Stomach (tissue), 9 donors: ENCODE results near the gene OBP2B. TPM values are rescaled to one million over a fixed set of nuclear protein-coding genes. Genes with fewer than 3 reads are reported as not detected.
"Not testable (repeated sequence)": the region's sequence is repeated elsewhere in the genome, so short reads cannot be mapped to it uniquely, and the experiment has no call there.

ENCODE experiments used
- DNase-seq, 2 donors: peaks; one replicate each; pipeline versions ENCODE4 v3.0.0 to v3.0.0-alpha.2; 2013 to 2019
- H3K27ac ChIP-seq, 5 donors: fragments of 200-600 bp in 4 of 5; sonication (generic) in 4 of 5; one replicate each; pipeline ENCODE4 v1.5.1; 2013 to 2019; ENCODE audit warnings: mild to moderate bottlenecking in 1 of 5, moderate library complexity in 1 of 5
- H3K27me3 ChIP-seq, 3 donors: fragments of 200-600 bp; sonication (generic); one replicate each; pipeline ENCODE4 v1.5.1; 2017 to 2019; ENCODE audit warnings: mixed run types in 1 of 3
- H3K36me3 ChIP-seq, 4 donors: fragments of 200-600 bp; sonication (generic); 1 replicate in 3 of 4; 2 replicates in 1 of 4; pipeline ENCODE4 v1.5.1; 2016 to 2019
- H3K4me1 ChIP-seq, 4 donors: fragments of 200-600 bp; sonication (generic); one replicate each; pipeline ENCODE4 v1.5.1; 2016 to 2019
- H3K4me3 ChIP-seq, 4 donors: fragments of 200-600 bp; sonication (generic) in 3 of 4; one replicate each; pipeline ENCODE4 v1.5.1; 2016 to 2019; ENCODE audit warnings: mild to moderate bottlenecking in 1 of 4
- H3K9me3 ChIP-seq, 4 donors: fragments of 200-600 bp; sonication (generic); one replicate each; pipeline ENCODE4 v1.5.1; 2016 to 2019
- CTCF ChIP-seq, 7 experiments: fragments of 450-650 bp in 4 of 7; fragments of 200-600 bp in 3 of 7; sonication (generic) in 3 of 7; IDR thresholded peaks; one replicate each; pipeline ENCODE4 v1.5.1; 2016 to 2019; ENCODE audit warnings: antibody characterized with exemption in 7 of 7, control low read depth in 2 of 7, mild to moderate bottlenecking in 1 of 7
- EP300 ChIP-seq: sonication (generic); formaldehyde crosslinking; IDR thresholded peaks from one replicate; pipeline ENCODE4 v1.6.1; 2017; ENCODE audit warnings: antibody characterized with exemption
- POLR2A ChIP-seq, 4 donors: fragments of 450-650 bp; IDR thresholded peaks; one replicate each; pipeline ENCODE4 v1.6.1; 2016; ENCODE audit warnings: antibody characterized with exemption in 4 of 4, control low read depth in 2 of 4, mild to moderate bottlenecking in 1 of 4, moderate library complexity in 1 of 4
- POLR2AphosphoS5 ChIP-seq, 3 donors: sonication (generic); formaldehyde crosslinking; IDR thresholded peaks; one replicate each; pipeline ENCODE4 v1.6.1; 2016; ENCODE audit warnings: antibody characterized with exemption in 3 of 3
- WGBS, 5 donors: extraction: QIAGEN DNeasy Blood & Tissue Kit in 3 of 5; methylation state at CpG; one replicate each; pipeline versions ENCODE4 v1.1.5 to v1.1.7; 2013 to 2018; 5-methylcytosine and 5-hydroxymethylcytosine counted together
- intact Hi-C: fragments of 100-400 bp; cut with DNase I; formaldehyde crosslinking; loops from one replicate; pipeline ENCODE4 v1.15.1; 2023; ENCODE audit warnings: low total_unique reads
- polyA plus RNA-seq, 3 donors: library from polyadenylated mRNA; stranded (reverse); fragments of 200-250 nt; gene quantifications; one replicate each; pipeline ENCODE4 v1.2.3, GENCODE V29; 2013
- total RNA-seq, 5 donors: library from RNA; depleted of rRNA; stranded (reverse); fragments of >200 nt; gene quantifications; one replicate each; pipeline versions ENCODE4 v1.1.0 to v1.2.3, GENCODE V29; 2014 to 2016
- donor health status: healthy with polysubstance abuse.
- donor health status: Bipolar disorder and iron deficiency.
- donor health status: healthy.

Gene OBP2B
- total and polyA plus RNA-seq, 8 donors, result not detected

- Histone ChIP-seq H3K27me3 (peaks cover 0 to 48% (median 0%) of the 10 kb centered on the region in 3 donors), H3K4me3 (no peak overlapping the region), H3K9me3 (no peaks in the 10 kb centered on the region), H3K36me3 (no peaks in the 10 kb centered on the region), H3K4me1 (no peaks in the 10 kb centered on the region), H3K27ac (no peak overlapping the region)
- 80 to 90% (median 87%) methylated on average over 11 of the region's 11 CpGs for WGBS, 5 donors
- TF ChIP-seq CTCF (IDR thresholded peaks at IDR 0.05) (no peak), POLR2AphosphoS5 (IDR thresholded peaks at IDR 0.05) (no peak), EP300 (no peak), POLR2A (IDR thresholded peaks at IDR 0.05) (no peak)
- DNase-seq, result peak in 1 of 2 donors; percentile 11
- intact Hi-C loops, result no loop called here
Measured at GRCh38 chr9:133227242-133227860, 18.3 kb upstream of the OBP2B start.

GRCh38 chr9:133226219-133227171 lies 17.4 kb upstream of the OBP2B start:
- Histone ChIP-seq H3K27me3 (peaks cover 0 to 48% (median 0%) of the 10 kb centered on the region in 3 donors), H3K4me3 (no peak overlapping the region), H3K36me3 (no peaks in the 10 kb centered on the region), H3K27ac (no peak overlapping the region), H3K9me3 (no peaks in the 10 kb centered on the region), H3K4me1 (no peaks in the 10 kb centered on the region)
- intact Hi-C loops, result no loop called here
- no peak for TF ChIP-seq CTCF (IDR thresholded peaks at IDR 0.05)
- no peak for TF ChIP-seq POLR2AphosphoS5 (IDR thresholded peaks at IDR 0.05)
- TF ChIP-seq EP300, result no peak
- DNase-seq, result peak in 1 of 2 donors; percentile 13
- 69 to 77% (median 74%) methylated on average over 16 to 25 of the region's 25 CpGs for WGBS, 5 donors

GRCh38 chr9:133225171-133226011 lies 16.3 kb upstream of the OBP2B start:
- Histone ChIP-seq H3K36me3 (no peaks in the 10 kb centered on the region), H3K27me3 (peaks cover 0 to 56% (median 0%) of the 10 kb centered on the region in 3 donors), H3K4me1 (no peaks in the 10 kb centered on the region), H3K9me3 (no peaks in the 10 kb centered on the region), H3K27ac (no peak overlapping the region), H3K4me3 (no peak overlapping the region)
- intact Hi-C loops, result no loop called here
- peak in 1 of 2 donors; percentile 18 for DNase-seq
- TF ChIP-seq CTCF (IDR thresholded peaks at IDR 0.05) (no peak), POLR2A (IDR thresholded peaks at IDR 0.05) (no peak), EP300 (no peak), POLR2AphosphoS5 (IDR thresholded peaks at IDR 0.05) (no peak)
- WGBS, 5 donors, result 74 to 79% (median 77%) methylated on average over 31 to 38 of the region's 38 CpGs

GRCh38 chr9:133224762-133225161 lies 15.7 kb upstream of the OBP2B start:
- H3K9me3 ChIP-seq, result no peaks in the 10 kb centered on the region
- TF ChIP-seq EP300 (no peak), POLR2A (IDR thresholded peaks at IDR 0.05) (no peak), POLR2AphosphoS5 (IDR thresholded peaks at IDR 0.05) (no peak), CTCF (IDR thresholded peaks at IDR 0.05) (no peak)
- no peak overlapping the region for H3K4me3 ChIP-seq
- no peak for DNase-seq
- H3K27ac ChIP-seq, result no peak overlapping the region
- no peaks in the 10 kb centered on the region for H3K4me1 ChIP-seq
- peaks cover 0 to 60% (median 0%) of the 10 kb centered on the region in 3 donors for H3K27me3 ChIP-seq
- 82 to 87% (median 86%) methylated on average over 12 of the region's 12 CpGs for WGBS, 5 donors
- H3K36me3 ChIP-seq, result no peaks in the 10 kb centered on the region
- intact Hi-C loops, result no loop called here

- 21 to 30% (median 22%) methylated on average over 12 to 13 of the region's 13 CpGs for WGBS, 5 donors
- H3K27ac ChIP-seq, H3K9me3 ChIP-seq, H3K36me3 ChIP-seq, H3K4me1 ChIP-seq, intact Hi-C loops, H3K4me3 ChIP-seq: not testable (repeated sequence)
- peak; percentile 25 to 67 for DNase-seq
- H3K27me3 ChIP-seq, result peaks cover 0 to 69% (median 0%) of the 10 kb centered on the region in 3 donors
Measured at GRCh38 chr9:133223159-133223756, 14.2 kb upstream of the OBP2B start.

GRCh38 chr9:133221994-133222393 lies 12.9 kb upstream of the OBP2B start:
- intact Hi-C loops, H3K27ac ChIP-seq, H3K36me3 ChIP-seq, H3K4me1 ChIP-seq, H3K4me3 ChIP-seq, H3K9me3 ChIP-seq: not testable (repeated sequence)
- peak in 1 of 2 donors; percentile 11 for DNase-seq
- WGBS, 5 donors, result 70 to 82% (median 76%) methylated on average over 10 to 12 of the region's 12 CpGs
- peaks cover 0 to 63% (median 0%) of the 10 kb centered on the region in 3 donors for H3K27me3 ChIP-seq
